K562 (cell line): Measurements from ENCODE around the gene SERINC5. TPM values are rescaled to one million over a fixed set of nuclear protein-coding genes. Genes with fewer than 3 reads are reported as not detected.

Experiments used
- ARID4B ChIP-seq: sonication (generic); formaldehyde crosslinking; IDR thresholded peaks from 2 replicates; pipeline ENCODE4 v1.8.0; 2022; ENCODE audit warnings: mild to moderate bottlenecking, missing genetic modification reagents
- BRD4 ChIP-seq: fragments of 200-600 bp; sonication (generic); IDR thresholded peaks from 2 replicates; pipeline ENCODE4 v1.6.1; 2017; ENCODE audit warnings: inconsistent platforms
- CREB3L1 ChIP-seq: fragments of 450-650 bp; IDR thresholded peaks from 2 replicates; pipeline ENCODE4 v1.6.1; 2014; ENCODE audit warnings: low read depth, mild to moderate bottlenecking, moderate library complexity, borderline replicate concordance
- FOXA1 ChIP-seq: fragments of 450-650 bp; IDR thresholded peaks from 2 replicates; pipeline ENCODE4 v1.6.1; 2016; ENCODE audit warnings: mild to moderate bottlenecking, borderline replicate concordance
- HMBOX1 ChIP-seq: sonication (generic); IDR thresholded peaks from 2 replicates; pipeline ENCODE4 v1.6.1; 2016
- KAT7 ChIP-seq: sonication (generic); formaldehyde crosslinking; IDR thresholded peaks from 2 replicates; pipeline ENCODE4 v1.8.0; 2022; ENCODE audit warnings: missing genetic modification reagents, mild to moderate bottlenecking, borderline replicate concordance
- LARP7 ChIP-seq: fragments of 450-650 bp; IDR thresholded peaks from 2 replicates; pipeline ENCODE4 v1.6.1; 2016
- MEF2D ChIP-seq: conservative IDR thresholded peaks from 2 replicates; pipeline ENCODE4 v1.6.1; 2016; ENCODE audit warnings: low read depth, missing genetic modification characterization, missing compliant biosample characterization
- NFXL1 ChIP-seq: fragments of 450-650 bp; formaldehyde crosslinking; IDR thresholded peaks from 2 replicates; pipeline ENCODE4 v1.4.0; 2021; ENCODE audit warnings: mild to moderate bottlenecking
- PHF21A ChIP-seq: fragments of 450-650 bp; IDR thresholded peaks from 2 replicates; pipeline ENCODE4 v1.6.1; 2017; ENCODE audit warnings: low read depth, borderline replicate concordance
- SP2 ChIP-seq: IDR thresholded peaks from 2 replicates; pipeline ENCODE4 v1.6.1; 2011; ENCODE audit warnings: mild to moderate bottlenecking, low read depth, low read length, moderate library complexity; ENCODE audit not compliant: poor library complexity, severe bottlenecking; ENCODE audit errors: extremely low read depth
- TGIF2 ChIP-seq: sonication (generic); formaldehyde crosslinking; IDR thresholded peaks from 2 replicates; pipeline ENCODE4 v1.8.1; 2022; ENCODE audit warnings: mild to moderate bottlenecking, missing genetic modification reagents, moderate library complexity
- USF2 ChIP-seq: sonication (generic); formaldehyde crosslinking; IDR thresholded peaks from 2 replicates; pipeline ENCODE4 v1.5.0; 2020; ENCODE audit warnings: missing genetic modification reagents
- ZNF134 ChIP-seq: fragments of 250-450 bp; sonication (Bioruptor Pico); conservative IDR thresholded peaks from 2 replicates; pipeline ENCODE4 v1.4.0; 2020
- ZNF347 ChIP-seq: fragments of 450-650 bp; formaldehyde crosslinking; IDR thresholded peaks from 2 replicates; pipeline ENCODE4 v1.4.0; 2020; ENCODE audit warnings: low read depth, mild to moderate bottlenecking, moderate library complexity
- ZNF408 ChIP-seq: fragments of 250-450 bp; sonication (Bioruptor Pico); IDR thresholded peaks from 2 replicates; pipeline ENCODE4 v1.4.0; 2020; ENCODE audit warnings: low read depth, mild to moderate bottlenecking, moderate library complexity
- ZNF507 ChIP-seq: conservative IDR thresholded peaks from 2 replicates; pipeline ENCODE4 v1.6.1; 2017; ENCODE audit warnings: missing genetic modification characterization, missing compliant biosample characterization
- ZNF511 ChIP-seq: sonication (generic); formaldehyde crosslinking; IDR thresholded peaks from 2 replicates; pipeline ENCODE4 v1.8.0; 2022; ENCODE audit warnings: mild to moderate bottlenecking, missing genetic modification reagents
- polyA plus RNA-seq, 8 experiments: library from polyadenylated mRNA; depleted of rRNA in 4 of 8; stranded (reverse) in 5 of 8; unstranded in 3 of 8; fragments of >200 nt; fragmentation: Nextera tagmentation in 2 of 8; fragmentation: Illumina TruSeq in 1 of 8; extraction: Ambion mirVana in 2 of 8; extraction: Trizol in 1 of 8; gene quantifications; 2 replicates each; pipeline versions ENCODE4 v1.2.1 to v1.2.3, GENCODE V29; 2011 to 2014; ENCODE audit warnings: inconsistent platforms in 1 of 8, missing spikeins in 1 of 8
- total RNA-seq, 7 experiments: library from RNA; depleted of rRNA in 6 of 7; stranded (reverse); fragments of >200 nt in 6 of 7; fragmentation: Illumina TruSeq in 2 of 7; extraction: Trizol in 2 of 7; gene quantifications; 2 replicates each; pipeline versions ENCODE4 v1.2.1 to v1.2.3, GENCODE V29; 2011 to 2021; ENCODE audit warnings: low replicate concordance in 1 of 7

SERINC5 gene
- total and polyA plus RNA-seq, 9 of the 15 experiments (the other 6 are each of a cell fraction or from before 2014, with no cell fraction given): 1.4 to 7.9 (median 3.7) TPM

- no peak for TF ChIP-seq ZNF507
- TF ChIP-seq BRD4: no peak
- no peak for TF ChIP-seq ARID4B (CRISPR knock-in tag)
- peak; percentile 43; the same call in 1 of the 2 replicates for TF ChIP-seq ZNF134 (CRISPR knock-in tag)
- TF ChIP-seq MEF2D (tag): peak; percentile 84
- TF ChIP-seq LARP7: no peak
- TF ChIP-seq CREB3L1: no peak
- TF ChIP-seq PHF21A: peak; percentile 98
- peak; percentile 48; the same call in 1 of the 2 replicates for TF ChIP-seq HMBOX1
- TF ChIP-seq ZNF347 (CRISPR knock-in tag): no peak
- no peak for TF ChIP-seq NFXL1 (CRISPR knock-in tag)
- TF ChIP-seq USF2 (CRISPR knock-in tag): no peak
- peak; percentile 92 for TF ChIP-seq FOXA1
- TF ChIP-seq ZNF511 (CRISPR knock-in tag): no peak
- no peak for TF ChIP-seq SP2
- no peak for TF ChIP-seq TGIF2 (CRISPR knock-in tag)
- TF ChIP-seq KAT7 (CRISPR knock-in tag): no peak
- TF ChIP-seq ZNF408 (CRISPR knock-in tag): no peak
Observed at GRCh38 chr5:80204808-80205614, 50.8 kb downstream of the SERINC5 start (continued).
